ENCODE results near the gene VAV2.

Gene VAV2

DNA sequence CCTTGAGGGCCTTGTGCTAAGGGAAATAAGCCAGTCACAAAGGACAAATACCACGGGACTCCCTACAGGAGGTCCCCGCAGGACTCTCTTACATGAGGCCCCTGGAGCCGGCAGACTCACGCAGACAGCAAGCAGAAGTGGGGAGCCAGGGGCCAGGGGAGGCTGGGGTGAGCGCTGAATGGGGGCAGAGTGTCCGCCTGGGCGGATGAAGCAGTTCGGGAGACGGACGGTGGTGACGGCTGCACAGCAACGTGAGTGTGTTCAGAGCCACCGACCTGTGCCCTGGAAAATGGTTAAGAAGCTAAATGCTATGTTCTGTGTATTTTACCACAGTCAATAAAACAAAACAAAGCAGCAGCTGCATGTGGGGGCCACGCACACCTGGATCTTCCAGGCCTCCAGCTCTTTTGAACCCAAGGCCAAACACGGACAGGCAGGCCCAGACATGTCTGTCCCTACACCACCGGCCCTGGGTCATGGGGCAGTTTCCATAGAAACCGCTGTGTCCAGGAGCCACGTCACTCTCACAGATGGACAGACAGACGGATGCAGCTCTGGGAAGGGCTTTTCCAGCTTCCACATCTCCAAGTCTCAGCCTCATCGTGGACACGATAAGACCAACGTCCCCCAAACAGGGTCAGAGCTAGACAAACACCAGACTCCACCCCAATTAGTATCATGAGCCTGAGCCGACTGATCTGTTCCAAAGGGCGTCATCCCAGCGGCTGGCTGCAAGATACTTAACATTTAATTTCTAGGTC is 103.9 kb downstream of the VAV2 start:
- DNase-seq: no peak

DNA sequence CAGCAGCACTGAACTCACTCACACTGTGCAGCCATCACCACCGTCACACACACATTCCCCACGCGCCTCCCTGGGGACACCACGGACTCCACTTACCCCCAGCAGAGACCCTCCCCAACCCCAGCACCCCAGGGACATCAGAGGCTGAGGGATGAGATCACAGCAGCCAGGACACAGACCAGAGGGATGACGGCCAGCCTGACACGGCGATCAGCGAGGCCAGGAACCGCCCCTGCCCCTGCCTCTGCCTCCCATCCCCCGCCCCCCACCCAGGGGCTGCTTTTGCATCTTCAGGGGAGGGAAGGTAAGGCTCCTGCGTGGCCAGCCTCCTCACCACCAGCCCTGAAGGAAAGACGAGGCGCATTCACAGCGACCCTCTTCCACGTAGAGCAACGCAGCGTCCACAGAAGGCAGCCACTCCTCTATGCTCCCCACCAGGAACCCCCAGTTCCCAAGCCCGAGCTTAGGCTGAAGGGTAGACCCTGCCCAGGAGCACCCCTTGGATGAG is 104.5 kb downstream of the VAV2 start:
- no peak for DNase-seq

DNA sequence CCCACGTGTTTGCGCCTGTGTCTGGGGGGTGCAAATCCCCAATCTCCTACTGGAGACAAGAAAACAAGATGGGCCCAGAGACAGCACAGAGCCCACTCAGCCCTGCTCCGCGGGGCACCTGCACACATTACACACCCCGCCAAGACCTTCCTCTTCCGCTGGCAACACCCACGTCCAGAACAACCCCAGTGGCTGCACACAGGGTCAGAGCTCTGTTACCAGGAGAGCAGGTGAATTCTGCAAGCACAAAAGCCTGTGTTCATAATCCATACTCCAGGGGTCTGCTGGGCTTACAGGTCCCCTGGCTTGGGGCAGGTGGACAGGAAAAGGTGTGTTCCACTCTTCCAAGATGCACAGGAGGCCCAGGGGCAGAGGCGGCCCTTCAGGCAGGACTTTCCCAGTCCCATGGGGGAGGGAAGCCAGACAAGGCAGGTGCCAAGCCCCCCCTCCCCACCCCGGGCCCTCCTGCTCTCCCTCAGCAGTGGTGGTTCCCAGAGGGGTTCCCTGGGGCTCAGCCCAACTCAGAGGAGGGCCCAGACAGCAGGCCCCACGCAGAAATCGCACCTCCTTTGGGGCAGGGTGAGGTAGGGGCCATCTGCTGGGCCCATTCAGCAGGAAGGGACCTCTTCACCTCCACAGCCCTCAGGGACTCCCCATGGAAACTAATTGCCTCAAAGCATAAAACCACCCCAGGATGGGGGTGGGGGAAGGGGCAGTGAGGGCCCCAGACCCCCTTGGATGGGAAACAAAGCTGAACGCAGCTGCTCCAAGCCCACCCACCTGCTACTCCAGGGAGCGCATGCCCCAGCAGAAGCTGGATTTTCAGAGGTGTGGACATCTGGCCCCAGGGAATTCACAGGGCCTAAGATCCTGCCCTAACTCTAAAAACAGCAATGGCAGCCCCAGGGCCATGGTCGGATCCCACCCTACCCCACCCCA is 105.3 kb downstream of the VAV2 start:
- DNase-seq: no peak

DNA sequence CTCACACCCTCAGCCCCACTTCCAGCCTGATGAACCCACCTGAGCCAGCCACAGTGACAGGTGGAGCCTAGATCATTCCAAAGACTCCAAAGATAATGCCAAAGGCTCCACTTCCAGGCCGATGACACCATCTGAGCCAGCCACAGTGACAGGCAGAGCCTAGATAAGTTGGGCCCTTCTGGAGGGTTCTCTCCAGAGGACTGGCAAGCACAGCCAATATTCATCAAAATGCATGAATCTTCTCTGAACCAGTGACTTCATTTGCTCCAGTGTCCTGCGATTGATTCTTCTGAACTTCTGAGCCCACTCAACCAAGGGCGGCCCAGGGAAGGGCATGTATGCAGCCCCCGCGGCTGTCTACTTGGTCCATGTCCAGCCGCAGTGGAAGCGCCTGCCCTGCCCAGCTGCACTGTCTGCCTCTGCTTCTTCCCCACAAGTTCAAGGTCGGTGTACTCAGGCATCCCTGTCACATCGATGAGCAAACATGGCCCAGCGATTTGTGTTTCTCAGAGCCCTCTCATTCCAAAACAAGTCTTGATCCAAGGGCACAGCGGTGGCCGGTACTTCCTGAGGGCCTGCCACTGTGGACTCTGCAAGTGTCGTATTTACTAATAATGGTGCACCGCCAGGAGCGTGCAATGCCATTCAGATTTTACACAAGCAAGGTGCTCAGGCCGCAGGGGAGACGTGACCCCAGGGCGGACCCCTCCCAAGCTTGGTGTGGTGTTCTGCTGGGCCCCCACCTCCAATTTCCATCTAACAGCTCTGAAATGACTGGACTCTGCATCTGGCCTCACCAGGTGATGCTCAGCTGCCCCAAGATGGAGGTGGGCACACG is 107.0 kb downstream of the VAV2 start:
- no peak for DNase-seq

DNA sequence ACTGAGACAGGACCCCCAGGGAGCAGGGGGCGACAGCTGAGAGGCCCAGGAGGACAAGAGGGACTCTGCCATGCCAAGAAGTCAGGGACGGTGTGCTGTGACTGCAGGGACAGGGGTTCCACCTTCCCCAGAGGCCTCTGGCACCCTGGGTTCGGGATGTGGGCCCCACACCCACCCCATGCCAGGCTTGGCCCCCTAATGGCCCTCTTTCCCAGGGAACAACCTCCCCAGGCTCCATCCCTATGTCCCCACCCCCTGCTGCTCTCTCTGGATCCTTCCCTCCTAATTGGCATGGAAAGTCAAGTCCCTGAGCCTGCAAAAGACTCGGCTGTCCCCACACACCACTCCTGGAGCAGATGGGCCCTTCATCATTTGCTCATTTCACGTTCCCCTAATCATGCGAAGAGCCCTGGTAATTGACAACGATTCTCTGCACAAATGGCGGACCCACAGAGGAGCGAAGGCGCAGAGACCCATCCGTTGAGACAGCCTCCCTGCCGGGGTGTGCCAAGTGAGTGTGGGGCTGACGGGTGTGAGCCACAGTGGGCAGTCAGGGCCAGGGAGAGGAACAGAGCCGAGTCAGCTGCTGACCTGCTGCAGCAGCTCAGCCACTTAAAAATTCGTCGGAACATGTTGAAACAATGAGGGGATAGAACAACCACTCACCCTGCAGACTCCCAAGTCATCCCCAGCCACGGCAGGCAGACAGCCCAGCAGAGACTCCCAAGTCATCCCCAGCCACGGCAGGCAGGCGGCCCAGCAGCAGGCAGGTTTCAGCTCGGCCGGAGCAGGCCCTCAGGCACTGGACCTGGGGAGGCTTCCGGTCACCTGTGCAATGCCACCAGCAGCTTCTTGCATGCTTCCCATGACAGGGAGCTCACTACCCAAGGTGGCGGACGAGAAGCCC is 109.0 kb downstream of the VAV2 start:
- no peak for DNase-seq

DNA sequence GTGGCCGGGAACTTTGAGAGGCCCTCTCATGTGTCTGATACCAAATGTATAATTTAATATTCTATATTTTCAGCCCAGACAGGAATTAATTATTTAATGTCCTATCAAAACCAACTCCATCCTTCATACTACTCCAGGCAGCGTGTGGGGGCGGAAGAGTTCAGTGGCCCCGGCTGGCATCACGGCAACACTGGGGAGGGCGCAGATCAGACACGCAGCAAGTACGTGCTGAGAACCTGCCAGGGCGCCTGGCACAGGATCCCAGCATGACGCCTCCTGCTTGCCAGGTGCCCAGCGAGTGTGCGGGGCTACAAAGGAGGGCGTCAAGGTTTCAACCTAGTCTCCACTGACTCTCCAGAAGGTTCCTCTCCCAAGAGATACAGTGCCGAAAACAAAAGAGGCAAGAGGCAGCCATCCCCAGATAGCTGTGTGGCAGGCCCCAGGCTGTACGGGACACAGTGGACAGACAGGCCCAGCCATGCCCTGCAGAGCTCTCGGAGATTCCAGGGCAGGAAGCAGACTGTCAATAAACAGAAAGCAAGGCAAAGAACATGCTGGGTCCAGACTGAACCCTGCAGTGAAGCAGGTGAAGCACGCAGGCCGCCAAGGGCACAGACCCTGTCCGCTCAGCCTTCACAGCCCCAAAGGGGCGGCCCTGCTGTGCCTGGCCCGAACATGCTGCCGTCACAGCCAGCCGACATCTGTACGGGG is 110.3 kb downstream of the VAV2 start:
- no peak for DNase-seq

DNA sequence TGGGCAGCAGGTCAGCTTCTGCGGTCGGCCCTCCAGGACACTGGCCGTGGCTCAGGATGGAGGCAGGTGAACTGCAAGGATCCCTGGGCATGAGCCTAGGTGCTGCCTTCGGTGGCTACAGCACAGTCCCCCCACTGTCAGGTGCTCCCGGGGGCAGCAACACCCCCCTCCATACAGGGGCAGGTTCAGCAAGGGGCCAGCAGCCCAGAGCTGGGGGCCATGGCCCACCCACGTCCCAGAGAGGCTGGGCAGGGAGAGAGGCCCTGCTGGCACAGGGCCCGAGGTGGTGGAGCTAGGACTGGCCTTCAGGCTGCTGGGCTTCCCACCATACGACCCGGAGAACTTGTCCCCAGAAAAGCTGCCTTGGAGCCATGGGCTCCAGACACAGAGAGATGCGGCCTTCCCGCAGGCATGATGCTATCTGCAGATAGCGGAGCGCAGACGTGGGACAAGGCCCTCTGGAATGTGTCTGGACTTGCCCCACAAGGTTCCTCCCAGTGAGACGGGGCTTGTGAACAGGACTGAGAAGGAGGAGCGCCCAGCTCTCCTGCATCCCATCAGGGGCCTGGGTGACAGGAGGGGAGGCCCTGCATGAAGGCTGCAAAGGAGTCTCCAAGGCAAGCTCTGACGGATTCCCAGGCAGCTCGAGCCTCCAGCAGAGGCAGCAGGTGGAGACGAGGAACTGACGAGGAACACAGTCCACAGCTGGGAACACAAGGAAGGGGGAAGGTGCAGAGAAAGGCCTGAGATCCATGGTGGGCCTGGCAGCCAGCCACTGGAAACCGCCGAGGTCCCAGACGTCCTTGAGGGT is 111.1 kb downstream of the VAV2 start:
- DNase-seq: no peak

DNA sequence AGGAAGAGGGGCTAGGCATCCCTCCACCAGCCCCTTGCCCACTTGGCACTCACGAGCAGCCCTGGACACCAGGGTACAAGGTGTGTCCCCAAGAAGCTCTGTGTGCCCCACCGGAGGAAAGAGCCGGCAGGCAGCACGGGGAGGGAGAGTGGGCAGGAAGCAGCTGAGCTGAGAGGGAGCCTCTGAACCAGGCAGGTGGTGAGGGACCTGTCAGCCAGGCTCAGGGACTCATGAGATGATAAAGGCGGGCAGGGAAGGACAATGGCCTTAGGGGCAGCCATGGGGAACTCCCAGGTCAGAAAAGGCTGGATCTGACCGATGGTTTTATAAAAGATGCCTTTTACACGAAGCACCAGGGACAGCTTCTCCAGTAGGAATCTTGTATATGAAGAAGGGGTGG is 112.0 kb downstream of the VAV2 start:
- DNase-seq: no peak

DNA sequence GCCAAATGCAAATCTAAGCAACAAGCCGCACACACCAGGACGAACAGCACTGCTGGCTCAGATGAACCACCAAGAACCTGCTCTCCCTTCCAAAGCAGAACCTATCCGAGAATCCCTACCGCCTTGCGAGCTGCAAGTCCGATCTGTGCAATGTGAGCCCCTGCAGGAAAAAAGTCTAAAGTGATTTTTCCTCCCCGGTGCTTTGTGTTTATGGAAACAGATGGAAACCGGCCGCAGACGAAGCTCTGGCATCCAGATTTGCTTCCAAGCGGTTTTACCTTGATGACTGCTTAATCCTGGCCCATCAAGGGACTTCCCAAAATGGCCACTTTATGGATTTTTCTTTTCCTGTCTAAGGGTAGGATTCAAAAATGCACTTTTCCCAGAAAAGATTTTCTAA is 112.5 kb downstream of the VAV2 start:
- DNase-seq: no peak

DNA sequence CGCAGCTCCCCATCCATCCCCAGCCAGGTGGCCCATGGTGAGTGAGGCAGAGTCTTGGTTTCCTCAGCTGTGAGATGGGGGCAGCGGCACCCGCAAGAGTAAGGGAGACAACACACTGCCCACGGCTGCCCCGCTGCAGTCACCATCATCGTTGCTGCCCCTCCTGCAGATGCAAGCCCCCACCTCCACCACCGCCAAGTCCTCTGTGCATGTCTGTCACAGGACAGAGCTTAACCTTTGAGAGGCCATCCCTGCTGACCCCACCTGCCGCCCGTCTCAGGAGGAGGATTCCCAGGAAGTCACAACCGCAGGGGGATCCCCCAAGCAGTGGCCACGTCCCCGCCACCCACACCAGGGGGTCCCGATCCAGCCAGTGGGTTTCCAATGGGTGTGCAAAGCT is 113.7 kb downstream of the VAV2 start:
- no peak for DNase-seq

DNA sequence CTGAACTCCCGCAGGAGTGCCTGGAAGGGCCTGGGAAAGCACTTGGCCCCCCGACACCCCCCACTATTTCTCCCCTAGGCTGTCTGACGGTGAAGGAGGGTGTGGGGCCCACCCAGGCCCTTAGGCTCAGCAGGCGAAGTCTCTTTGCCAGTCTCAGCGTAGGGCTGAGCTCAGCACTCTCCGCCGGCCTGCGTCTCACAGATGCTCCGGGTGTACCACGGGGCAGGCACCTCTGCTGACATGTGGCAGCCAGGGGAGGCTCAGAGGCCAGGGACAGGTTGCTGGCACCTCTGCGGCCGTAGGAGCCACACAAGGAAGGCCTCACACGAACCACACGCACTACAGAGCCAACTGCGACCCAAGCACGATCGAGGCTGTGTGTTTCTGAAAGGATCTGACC is 114.2 kb downstream of the VAV2 start:
- DNase-seq: no peak

DNA sequence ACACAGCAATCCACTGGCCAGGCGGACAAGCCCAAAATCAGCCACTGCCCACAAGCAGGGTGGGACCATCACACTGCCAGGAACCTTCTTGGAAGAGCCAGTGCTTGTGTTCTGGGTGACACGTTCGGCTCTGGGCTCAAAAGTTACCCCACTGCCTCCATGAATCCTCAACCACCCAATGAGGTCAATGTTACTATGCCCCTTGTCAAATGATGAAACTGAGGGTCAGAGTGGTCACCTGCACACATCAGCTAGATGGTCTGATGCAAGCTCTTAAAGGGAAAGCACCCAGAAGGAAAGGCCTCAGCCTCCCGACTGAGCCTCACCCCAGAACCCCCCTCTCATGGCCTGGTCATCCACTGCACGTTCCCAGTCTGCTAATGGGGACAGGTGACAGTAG is 114.8 kb downstream of the VAV2 start:
- DNase-seq: no peak

DNA sequence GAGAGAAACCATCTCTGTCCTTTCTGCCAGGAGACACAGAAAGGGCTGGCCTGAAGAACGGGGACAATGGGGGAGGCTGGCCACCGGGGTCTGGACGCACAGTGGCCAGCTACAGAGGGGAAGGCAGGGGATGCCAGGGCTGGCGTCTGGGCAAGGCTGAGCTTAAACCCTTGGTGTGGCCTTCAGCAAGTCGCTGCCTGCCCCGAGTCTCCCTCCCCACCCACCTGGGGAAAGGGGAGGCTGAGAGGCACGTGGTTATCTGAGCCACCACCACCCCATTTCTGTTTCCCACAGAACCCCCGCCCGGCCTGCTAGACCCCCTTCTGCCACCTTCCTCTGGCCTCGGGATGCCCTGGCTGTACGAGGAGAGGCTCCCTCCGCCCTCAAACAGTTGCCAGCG is 115.3 kb downstream of the VAV2 start:
- DNase-seq: no peak

DNA sequence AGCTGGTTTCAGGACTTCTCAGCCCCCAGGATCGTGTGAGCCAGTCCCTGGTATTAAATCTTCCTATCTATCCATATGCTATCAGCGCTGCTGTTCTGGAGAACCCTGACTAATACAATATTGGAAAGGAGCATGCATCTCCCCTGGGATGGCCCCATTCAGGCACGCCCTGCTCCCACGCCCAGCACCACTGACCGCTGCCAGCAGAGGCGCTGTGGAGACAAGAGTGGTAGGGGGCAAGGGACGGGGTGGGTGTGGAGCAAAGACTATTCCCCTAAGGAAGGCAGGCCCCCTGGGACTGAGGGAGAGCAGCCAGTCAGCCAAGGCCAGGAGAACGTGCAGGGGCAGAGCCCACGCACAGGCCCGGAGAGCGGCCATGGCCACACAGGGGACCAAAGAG is 116.0 kb downstream of the VAV2 start:
- DNase-seq: no peak

DNA sequence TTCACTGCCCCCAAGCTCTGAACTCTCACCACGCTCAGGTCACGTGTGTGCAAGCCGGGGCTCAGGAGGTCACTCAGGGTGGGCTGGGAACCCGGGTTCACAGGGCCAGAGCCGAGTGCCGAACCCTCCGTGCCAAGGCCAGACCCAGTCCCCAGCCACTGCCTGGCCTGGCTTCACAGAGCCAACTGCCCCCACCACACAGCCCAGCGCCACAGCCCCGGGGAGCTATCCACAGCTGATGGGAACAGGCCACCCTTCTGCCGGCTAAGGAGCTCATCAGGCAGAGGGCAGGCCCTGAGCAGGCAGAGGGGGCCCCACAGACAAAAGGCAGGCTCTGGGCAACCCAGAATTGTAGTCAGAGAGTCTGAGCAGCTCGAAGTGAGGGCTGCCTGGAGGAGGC is 117.0 kb downstream of the VAV2 start:
- DNase-seq: no peak

DNA sequence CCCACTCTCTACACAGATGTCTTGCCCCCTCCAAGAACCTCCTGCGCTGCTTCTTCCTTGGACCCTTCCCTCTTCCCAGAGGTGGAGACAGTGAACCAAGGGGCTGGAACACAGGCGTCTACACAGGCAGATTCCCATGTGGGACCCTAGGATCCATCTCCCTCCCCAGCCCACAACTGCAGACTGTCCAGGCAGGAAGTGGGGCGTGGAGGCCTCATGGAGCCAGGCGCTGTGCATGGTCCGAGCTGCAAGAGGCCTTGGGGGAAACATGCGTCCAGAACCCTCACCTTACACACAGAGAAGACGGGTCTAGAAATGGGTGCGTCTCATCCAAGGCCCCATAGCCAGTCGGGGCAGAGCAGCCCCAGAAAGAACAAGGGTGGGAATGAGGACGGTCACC is 117.5 kb downstream of the VAV2 start:
- no peak for DNase-seq

DNA sequence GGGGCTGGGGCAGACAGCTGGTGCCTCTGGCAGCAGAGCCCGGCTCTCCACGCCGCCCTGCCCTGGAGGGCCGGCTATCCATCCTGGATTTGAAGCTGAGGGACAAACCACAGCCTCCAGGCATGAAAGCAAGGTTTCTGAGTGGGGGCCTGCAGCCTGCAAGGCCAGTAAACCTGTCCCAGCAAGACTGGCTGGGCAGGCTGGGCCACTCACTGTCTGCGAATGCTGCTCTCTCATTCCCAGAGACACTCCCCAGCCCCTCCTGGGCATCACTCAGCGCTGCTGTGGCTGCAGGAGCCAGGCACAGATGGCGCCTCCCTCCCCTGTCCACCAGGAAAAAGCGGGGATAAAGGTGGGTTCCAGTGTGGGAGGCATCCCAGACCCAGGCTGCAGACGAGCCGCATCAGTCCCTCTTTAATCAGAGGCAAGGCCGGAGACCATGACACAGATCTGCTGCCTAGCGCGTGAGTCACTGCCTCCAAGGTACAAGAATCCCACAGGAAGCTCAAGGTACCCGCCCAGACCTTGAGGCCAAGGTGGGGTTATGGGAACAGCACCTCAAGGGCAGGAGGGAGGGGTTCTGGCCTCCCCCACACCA is 118.0 kb downstream of the VAV2 start:
- no peak for DNase-seq

DNA sequence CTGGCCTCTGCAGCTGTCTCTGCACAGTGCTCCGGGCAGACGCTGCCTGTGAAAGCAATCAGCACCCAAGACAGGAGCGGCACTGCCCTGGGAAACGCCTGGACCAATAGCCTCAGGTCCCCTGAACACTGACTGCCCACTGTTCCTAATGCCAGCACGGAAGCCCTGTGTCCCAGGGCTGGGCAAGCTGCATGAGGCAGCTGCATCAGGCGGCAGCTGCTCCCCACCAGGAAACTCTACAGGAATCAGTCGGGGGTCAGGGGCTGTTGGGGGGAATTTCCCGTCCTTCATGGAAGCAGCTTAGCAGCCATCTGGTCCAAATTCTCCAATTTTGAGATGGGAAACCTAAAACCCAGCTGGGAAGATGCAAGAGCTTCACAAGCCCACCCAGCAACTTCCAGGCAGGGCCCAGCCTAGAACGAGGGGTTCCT is 118.6 kb downstream of the VAV2 start:
- no peak for DNase-seq

DNA sequence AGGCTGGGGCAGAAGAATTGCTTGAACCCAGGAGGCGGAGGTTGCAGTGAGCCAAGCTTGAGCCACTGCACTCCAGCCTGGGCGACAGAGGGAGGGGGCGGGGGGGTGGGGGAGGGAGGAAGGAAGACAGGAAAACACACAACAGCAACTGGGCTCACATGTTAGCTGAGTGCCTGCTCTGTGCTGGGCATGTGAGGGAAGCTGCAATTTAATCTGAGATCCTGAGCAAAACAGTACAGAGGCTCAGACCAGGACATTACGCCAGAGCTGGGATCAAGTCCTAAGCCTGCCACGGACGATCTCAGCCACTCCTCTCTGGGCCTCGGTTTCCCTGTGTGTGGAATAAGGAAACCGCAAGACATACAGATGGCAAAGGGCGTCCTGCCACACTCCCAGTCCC is 119.1 kb downstream of the VAV2 start:
- DNase-seq: no peak

Measured in CD4-positive, alpha-beta T cell treated with Interleukin-4 for 4 hours (primary cell).